WERI-Rb-1 (cell line): ENCODE measurements around the gene ACTRT1.

ENCODE experiments used
- DNase-seq: peaks from one replicate; pipeline ENCODE4 v3.0.0-alpha.2; 2020
- H3K27ac ChIP-seq: fragments of 250-450 bp; sonication (Bioruptor Pico); 2 replicates; pipeline ENCODE4 v1.5.1; 2020; ENCODE audit warnings: mild to moderate bottlenecking, moderate library complexity
- H3K27me3 ChIP-seq: fragments of 250-450 bp; sonication (Bioruptor Pico); 2 replicates; pipeline ENCODE4 v1.5.1; 2021; ENCODE audit warnings: mild to moderate bottlenecking, low read depth, moderate library complexity; ENCODE audit not compliant: insufficient read depth, severe bottlenecking
- H3K36me3 ChIP-seq: fragments of 250-450 bp; sonication (Bioruptor Pico); 2 replicates; pipeline ENCODE4 v1.5.1; 2020; ENCODE audit warnings: mild to moderate bottlenecking, moderate library complexity
- H3K4me3 ChIP-seq: 2 replicates; pipeline ENCODE4 v1.5.1; 2011; ENCODE audit warnings: low read depth, mild to moderate bottlenecking, control low read depth, low read length
- H3K9me3 ChIP-seq: fragments of 250-450 bp; sonication (Bioruptor Pico); 2 replicates; pipeline ENCODE4 v1.5.1; 2021; ENCODE audit warnings: mild to moderate bottlenecking, moderate library complexity; ENCODE audit not compliant: severe bottlenecking
- CTCF ChIP-seq: IDR thresholded peaks from 2 replicates; pipeline ENCODE4 v1.5.1; 2011; ENCODE audit warnings: low read depth, mild to moderate bottlenecking, control low read depth, inconsistent platforms, low read length

Gene ACTRT1

GRCh38 chrX:128020701-128021100 is 31.5 kb downstream of the ACTRT1 start:
- H3K27me3 ChIP-seq, result peaks cover 9% of the 10 kb centered on the region
- no peaks in the 10 kb centered on the region for H3K36me3 ChIP-seq
- no peak for DNase-seq
- no peaks in the 10 kb centered on the region for H3K9me3 ChIP-seq
- TF ChIP-seq CTCF, result no peak
- no peak overlapping the region for H3K4me3 ChIP-seq
- H3K27ac ChIP-seq, result no peak overlapping the region

GRCh38 chrX:128019218-128019617 is 33.0 kb downstream of the ACTRT1 start:
- no peak overlapping the region for H3K27ac ChIP-seq
- no peaks in the 10 kb centered on the region for H3K36me3 ChIP-seq
- H3K9me3 ChIP-seq, result no peaks in the 10 kb centered on the region
- no peak overlapping the region for H3K4me3 ChIP-seq
- DNase-seq, result no peak
- no peak for TF ChIP-seq CTCF
- H3K27me3 ChIP-seq, result peaks cover 6% of the 10 kb centered on the region

- Histone ChIP-seq H3K27ac (no peak overlapping the region), H3K36me3 (no peaks in the 10 kb centered on the region), H3K27me3 (peaks cover 5% of the 10 kb centered on the region), H3K4me3 (no peak overlapping the region), H3K9me3 (no peaks in the 10 kb centered on the region)
- TF ChIP-seq CTCF, result no peak
- no peak for DNase-seq
Measured at GRCh38 chrX:128012015-128012414, 40.2 kb downstream of the ACTRT1 start.

- Histone ChIP-seq H3K36me3 (no peaks in the 10 kb centered on the region), H3K4me3 (no peak overlapping the region), H3K9me3 (no peaks in the 10 kb centered on the region), H3K27ac (no peak overlapping the region), H3K27me3 (peaks cover 5% of the 10 kb centered on the region)
- TF ChIP-seq CTCF, result no peak
- no peak for DNase-seq
Measured at GRCh38 chrX:128007882-128008281, 44.3 kb downstream of the ACTRT1 start.
